Measurements from ENCODE around the gene FGF22.
"Not testable (repeated sequence)": the region's sequence is repeated elsewhere in the genome, so short reads cannot be mapped to it uniquely, and the experiment has no call there.

FGF22 gene

DNA sequence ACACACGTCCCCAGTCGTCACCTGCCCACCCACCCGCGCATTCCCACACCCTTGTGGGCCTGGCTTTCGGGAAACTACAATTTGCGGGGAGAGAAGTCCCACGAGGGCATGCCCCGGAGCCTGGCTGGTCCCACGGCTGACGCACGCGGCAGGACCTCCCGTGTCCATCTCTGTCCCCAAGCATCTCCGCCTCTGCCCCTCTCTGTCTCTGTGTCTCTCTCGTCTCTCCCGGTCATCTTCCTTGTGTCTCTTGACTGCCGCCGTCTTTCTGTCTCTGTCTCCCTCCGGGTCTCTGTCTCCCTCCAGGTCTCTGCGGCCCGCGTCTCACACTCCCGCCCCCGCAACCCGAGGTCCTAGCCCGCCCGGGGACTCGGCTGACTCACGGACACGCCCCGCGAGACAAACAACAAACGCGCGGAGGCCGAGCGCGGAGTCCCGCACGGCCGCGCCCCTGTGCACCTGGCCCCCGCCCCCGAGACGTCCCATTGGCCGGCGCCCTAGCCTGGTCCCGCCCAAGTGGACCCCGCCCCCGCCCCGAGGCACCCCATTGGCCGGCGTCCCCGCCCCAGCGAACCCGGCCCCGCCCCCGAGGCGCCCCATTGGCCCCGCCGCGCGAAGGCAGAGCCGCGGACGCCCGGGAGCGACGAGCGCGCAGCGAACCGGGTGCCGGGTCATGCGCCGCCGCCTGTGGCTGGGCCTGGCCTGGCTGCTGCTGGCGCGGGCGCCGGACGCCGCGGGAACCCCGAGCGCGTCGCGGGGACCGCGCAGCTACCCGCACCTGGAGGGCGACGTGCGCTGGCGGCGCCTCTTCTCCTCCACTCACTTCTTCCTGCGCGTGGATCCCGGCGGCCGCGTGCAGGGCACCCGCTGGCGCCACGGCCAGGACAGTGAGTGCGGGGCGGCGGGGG, at the start of gene FGF22:
TSS of gene FGF22 (plus strand) at position 627 of the 908 bp plus-strand sequence. CDS start at position 674, 47 bp downstream.
- DNase-seq (ENCODE audit: low spot score) (peak; percentile 73), FAIRE-seq (no peak)

DNA sequence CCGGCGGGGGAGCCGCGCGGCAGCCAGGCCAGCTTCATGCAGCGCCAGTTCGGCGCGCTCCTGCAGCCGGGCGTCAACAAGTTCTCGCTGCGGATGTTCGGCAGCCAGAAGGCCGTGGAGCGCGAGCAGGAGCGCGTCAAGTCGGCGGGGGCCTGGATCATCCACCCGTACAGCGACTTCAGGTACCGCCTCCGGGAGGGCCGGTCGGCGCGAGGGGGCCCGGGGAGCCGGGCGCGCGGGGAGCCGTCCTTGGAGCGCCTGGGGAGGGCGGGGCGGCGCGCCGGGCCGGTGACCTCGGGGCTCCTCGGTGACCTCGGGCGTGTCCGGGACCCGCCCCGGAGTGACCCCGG, 49.3 kb upstream of the FGF22 start:
- no peak for DNase-seq (ENCODE audit: low spot score)
- FAIRE-seq, result no peak

DNA sequence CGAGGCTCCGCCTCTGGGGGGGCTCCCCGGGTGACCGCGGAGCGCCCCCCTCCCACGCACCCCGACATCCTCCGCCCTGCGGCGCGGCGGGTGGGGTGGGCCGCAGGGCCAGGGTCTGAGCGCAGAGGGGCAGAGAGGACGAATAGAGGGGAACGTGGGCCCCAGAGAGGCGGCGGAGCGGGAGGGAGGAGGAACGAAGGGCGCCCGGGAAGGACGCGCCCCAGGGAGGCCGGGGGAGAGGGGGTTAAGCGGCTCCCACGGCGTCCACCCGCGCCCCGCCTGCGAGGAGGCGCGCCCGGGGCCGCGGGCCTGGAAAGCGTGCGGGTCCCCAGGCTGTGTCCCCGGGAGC, 49.0 kb upstream of the FGF22 start:
- FAIRE-seq, result no peak

DNA sequence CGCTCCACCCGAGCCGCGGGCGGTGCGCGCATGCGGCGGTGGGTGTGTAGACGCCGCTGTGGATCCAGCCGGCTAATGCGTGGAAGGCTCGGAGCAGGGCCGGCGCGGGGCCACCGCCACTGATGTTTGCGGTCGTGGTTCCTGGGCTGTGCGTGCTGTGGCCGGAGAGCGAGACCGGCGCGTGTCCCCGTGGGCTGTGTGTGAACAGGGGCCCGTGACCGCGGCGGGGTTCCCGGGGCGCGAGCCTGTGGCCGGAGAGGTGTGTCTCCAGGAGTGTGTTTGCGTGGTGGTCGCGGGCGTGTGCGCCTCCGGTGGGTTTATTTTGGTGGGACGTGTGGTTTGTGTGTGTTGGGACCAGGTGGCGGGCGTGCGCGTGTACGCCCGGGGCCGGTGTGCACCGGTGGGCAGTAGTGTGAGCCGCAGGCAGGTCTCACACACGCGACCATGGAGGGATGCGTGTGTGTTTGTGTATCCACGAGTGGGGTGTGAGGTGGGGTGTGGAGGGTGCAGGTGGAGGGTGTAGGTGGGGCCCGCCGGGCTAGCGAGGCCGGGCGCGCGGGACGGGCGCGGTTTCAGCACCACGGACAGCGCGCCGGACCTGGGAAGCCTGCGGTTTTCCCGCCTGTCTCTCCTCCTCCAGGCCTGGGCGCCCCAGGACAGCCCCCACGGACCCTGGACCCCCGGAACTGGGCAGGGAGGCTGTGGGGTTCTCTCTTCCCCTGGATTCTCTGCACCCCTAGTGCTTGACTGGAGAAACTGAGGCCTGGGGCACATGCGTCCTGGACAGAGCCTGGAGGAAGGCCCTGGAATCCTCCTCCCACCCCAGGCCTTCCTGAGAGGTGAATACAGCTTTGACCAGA, 48.4 kb upstream of the FGF22 start:
- no peak for FAIRE-seq
- DNase-seq (ENCODE audit: low spot score), result peak; percentile 47

More for the DNA sequence above, 49.0 kb upstream of the FGF22 start:
- DNase-seq (ENCODE audit: low spot score), result no peak

DNA sequence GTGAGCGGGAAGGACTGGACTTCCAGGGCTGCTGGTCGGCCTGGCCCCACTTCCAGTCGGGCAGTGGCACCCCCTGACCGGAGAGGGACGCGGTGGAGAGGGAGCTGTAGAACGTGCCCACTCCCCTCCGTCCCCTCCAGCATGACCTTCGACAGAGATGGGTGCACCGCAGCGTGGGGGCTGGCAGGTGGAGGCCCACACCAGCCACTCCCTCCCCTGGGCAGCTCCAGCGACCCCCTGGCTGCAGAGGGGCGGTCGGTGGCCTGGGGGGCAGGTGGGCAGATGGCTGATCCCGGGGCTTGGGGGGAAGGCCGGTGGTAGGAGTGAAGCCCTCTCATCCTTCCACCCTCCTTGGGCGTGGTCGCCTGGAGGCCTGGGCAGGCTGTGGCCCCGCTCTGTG, 47.6 kb upstream of the FGF22 start:
- DNase-seq (ENCODE audit: low spot score) (no peak), FAIRE-seq (no peak)

DNA sequence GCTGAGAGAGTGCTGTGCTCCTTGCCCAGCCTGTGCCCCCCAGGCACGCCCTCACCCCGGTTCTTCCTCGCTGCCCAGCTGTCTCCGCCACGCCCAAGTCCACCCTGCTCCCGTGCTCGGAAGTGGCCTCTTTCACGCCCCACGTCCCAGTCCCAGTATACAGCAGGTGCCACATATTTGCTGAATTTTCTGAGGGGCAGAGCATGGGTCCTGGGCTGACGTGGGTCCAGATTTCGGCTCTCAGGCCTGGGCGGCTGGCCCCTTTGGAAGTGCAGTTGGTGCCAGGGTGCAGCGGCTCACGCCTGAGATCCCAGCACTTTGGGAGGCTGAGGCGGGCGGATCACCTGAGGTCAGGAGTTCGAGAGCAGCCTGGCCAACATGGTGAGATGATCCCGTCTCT, 46.6 kb upstream of the FGF22 start:
- FAIRE-seq, result no peak

DNA sequence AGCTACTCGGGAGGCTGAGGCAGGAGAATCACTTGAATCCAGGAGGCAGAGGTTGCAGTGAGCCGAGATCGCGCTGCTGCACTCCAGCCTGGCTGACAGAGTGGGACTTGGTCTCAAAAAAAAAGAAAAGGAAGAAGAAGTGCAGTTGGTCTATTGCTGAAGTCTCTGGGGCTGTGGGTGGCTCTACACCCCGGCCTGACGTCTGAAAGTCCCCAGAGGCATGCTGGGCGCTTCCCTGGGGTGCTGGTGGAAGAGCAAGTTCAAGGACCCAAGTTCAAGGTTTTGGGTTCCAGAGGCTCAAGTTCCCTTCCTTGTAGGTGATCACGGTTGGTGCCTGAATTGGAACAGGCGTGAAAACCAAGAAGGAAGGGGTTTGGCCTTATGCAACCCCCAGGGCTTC, 46.2 kb upstream of the FGF22 start:
- no peak for FAIRE-seq
- DNase-seq (ENCODE audit: low spot score), result no peak

More for the DNA sequence above, 46.6 kb upstream of the FGF22 start:
- no peak for DNase-seq (ENCODE audit: low spot score)

DNA sequence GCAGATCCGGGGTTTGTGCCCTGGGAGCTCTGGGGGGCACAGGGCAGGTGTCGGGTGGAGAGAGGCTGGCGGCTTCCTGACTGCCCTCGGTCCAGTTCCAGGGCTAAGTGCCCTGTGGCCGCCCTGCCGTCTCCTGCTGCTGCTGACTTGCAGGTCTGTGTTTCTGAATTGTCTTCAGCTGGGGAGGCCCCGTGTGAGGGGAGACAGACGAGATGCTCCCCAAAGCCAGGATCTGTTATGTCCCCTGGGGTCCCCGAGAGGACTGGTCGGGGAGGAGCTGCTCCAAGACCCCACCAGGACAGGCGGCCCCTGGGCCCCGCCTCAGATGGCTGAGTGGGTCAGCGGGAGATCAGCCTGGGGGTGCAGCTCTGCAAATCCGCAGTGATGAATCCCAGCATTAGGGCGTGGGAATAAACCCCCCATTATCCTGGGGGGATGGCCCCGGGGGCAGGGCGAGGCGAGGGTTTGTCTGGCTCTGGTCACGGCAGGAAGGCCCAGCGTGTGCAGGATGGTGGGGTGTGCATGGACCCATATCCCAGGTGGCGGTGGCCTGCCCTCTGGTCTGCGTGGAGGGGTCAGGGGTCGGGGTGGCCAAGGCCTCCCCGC, 45.3 kb upstream of the FGF22 start:
- FAIRE-seq, result no peak
- no peak for DNase-seq (ENCODE audit: low spot score)

DNA sequence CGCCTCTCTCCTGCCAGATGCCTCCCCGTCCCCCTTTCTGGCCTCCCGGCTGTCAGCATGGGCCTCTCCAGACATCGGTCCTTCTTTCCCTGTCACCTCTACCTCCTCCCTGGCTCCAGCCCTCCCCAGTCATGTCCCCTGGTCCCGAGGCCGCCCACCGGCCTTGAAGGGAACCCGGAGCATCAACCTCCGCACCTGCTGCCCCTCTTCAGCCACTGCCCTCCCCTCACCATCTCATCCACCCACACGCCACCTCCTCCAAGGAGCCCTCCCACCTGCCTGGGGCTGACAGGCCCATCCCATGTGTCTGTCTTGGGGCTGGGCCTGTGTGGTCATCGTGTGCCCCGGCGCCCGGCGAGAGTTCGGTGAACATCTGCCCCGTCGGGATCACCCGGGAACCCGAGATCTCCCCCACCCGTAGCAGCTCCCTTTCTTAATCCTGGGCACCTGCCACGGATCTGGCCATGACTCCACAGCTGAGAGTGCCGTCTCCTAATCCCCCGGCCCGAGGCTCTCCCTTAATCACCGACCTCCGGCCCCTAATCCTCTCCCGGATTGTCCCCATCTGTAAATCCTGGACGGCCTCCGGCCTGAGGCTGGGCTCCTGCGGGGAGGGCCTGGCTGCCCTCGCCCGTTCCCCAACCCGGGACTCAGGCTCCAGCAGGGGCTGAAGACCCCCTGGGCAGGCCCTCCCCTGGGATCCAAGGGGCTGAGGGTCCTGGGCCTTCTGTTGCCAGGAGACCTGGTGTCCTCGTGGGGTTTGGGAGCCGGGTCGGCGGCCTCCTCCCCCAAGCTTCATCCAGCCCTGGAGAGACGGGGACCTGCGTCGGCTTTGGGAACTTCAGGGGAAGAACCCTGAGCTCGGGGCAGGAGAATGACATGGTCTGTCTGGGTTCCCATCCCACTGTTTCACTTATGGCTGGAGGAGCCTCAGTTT, 44.1 kb upstream of the FGF22 start:
- FAIRE-seq (no peak), DNase-seq (ENCODE audit: low spot score) (no peak)

DNA sequence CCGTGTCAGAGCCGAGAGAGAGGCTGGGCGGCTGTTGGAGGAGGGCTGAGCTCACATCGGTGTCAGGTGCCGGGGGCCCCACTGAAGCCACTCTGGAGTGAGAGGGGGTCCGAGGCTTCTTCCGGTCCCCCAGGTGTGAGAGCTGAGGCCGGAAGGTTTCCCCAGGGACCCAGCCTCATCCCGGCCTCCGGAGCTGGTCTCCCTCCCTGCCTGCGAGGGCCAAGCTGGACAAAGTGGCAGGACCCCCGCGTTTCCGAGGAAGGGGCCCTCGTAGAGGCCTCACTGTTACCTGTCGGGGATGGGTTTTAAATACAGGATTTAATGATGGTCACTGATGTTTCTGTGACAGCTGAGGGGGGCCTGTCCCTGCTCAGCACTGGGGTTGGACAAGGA, 43.4 kb upstream of the FGF22 start:
- DNase-seq (ENCODE audit: low spot score), result no peak
- FAIRE-seq, result no peak

DNA sequence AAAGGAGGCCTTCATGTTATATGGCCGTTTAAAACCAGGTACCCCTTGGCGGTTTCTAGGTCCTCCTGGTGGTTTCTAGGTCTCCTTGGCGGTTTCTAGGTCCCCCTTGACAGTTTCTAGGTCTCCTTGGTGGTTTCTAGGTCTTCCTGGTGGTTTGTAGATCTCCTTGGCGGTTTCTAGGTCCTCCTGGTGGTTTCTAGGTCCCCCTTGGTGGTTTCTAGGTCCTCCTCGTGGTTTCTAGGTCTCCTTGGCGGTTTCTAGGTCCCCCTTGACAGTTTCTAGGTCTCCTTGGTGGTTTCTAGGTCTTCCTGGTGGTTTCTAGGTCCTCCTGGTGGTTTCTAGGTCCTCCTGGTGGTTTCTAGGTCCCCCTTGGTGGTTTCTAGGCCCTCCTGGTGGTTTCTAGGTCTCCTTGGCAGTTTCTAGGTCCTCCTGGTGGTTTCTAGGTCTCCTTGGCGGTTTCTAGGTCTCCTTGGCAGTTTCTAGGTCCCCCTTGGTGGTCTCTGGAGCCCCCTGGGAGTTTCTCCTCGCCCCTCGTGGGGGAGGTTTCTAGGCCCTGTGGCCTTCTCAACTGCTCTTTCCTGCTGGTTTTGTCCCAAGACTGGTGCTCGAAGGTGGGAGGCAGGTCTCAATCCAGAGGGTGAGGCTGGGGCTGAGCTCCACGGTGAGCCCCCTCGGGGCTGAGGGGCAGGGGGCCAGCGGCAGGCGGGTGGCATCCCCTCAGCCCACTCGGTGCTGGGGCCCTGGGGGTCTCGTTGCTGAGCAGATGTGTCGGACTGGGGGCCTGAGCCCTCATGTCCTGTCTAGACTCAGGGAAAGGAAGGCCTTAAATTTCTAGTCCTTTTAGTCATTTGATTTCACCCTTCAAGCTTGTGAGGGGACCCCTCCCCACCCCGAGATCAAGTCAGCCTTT, 42.0 kb upstream of the FGF22 start:
- DNase-seq (ENCODE audit: low spot score) (no peak), FAIRE-seq (no peak)

DNA sequence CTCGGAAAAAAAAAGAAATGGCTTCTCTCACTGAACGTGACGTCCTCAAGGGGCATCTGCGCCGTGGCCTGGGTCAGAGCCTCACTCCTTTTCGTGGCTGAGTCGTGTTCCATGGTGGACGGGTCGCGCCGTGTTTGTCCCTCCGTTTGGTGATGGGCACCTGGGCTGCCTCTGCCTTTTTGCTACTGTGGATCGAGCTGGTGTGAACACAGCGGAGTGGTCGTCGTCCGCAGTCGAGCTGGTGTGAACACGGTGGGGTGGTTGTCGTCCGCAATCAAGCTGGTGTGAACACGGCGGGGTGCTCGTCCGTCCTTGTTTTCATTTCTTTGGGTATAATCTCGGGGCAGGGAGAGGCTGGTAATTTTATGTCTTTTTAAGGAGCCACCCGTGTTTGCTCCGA, 38.4 kb upstream of the FGF22 start:
- no peak for FAIRE-seq
- no peak for DNase-seq (ENCODE audit: low spot score)

DNA sequence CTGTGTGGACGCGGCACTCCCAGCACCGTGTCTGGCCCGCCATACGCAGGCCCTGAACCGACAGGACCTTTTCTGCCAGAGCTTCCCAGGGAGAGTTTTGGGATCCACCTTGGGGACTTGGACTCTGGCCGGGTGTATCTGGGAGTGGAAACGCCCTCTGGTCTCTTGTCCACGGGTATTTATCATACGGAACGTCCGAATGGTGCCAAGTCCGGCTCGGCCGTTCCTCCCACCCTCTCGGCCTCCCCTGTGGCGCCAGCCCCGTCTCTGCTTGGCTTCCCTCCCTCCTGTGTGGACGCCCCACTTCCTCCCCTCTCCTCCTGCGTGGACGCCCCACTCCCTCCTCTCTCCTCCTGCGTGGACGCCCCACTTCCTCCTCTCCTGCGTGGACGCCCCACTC, 37.9 kb upstream of the FGF22 start:
- DNase-seq (ENCODE audit: low spot score), result no peak
- FAIRE-seq, result no peak

DNA sequence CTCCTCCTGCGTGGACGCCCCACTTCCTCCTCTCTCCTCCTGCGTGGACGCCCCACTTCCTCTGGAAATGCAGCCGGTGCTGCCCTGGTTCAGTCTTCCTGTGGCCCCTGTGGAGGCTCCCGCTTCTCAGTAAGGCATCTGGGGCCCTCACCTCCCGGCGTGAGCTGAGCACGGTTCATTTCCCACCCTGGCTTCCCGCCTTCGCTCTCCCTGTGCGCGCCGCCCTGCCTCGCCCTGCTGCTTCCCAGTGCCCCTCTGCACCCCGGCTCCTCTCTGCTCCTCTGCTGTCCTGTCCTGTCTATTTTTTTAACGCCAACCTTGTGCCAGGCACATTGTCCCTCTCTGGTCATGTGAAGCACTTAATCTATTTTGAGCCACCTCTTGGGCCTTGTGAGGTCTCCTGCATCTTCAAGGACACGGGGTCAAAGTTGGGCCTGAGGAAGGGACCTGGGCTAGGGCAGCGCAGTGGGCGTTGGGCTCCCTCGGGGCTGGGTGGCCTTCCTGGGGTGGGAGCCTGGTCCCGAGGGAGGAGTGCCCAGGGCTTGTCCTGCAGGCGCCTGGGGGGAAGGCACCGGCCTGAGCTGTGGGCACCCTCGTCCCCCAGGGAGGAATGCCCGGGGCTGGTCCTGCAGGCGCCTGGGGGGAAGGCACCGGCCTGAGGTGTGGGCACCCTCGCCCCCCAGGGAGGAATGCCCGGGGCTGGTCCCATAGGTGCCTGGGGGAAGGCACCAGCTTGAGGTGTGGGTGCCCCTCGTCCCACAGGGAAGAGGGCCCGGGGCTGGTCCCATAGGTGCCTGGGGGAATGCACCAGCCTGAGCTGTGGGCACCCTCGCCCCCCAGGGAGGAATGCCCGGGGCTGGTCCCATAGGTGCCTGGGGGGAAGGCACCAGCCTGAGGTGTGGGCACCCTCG, 37.0 kb upstream of the FGF22 start:
- FAIRE-seq, result no peak
- DNase-seq (ENCODE audit: low spot score), result no peak

DNA sequence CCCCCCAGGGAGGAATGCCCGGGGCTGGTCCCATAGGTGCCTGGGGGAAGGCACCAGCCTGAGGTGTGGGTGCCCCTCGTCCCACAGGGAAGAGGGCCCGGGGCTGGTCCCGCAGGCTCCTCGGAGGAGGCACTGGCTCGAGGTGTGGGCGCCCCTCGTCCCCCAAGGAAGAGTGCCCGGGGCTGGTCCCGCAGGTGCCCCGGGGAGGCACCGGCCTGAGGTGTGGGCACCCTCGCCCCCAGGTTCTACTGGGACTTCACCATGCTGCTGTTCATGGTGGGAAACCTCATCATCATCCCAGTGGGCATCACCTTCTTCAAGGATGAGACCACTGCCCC, 36.4 kb upstream of the FGF22 start:
- DNase-seq (ENCODE audit: low spot score); FAIRE-seq: not testable (repeated sequence)

DNA sequence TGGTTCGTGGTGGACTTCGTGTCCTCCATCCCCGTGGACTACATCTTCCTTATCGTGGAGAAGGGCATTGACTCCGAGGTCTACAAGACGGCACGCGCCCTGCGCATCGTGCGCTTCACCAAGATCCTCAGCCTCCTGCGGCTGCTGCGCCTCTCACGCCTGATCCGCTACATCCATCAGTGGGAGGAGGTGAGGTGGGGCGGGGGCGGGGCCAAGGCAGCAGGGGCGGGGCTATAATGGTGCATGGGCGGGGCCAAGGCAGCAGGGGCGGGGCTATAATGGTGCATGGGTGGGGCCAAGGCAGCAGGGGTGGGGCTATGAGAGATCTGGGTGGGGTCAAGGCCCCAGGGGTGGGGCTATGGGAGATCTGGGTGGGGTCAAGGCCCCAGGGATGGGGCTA, 35.9 kb upstream of the FGF22 start:
- not testable (repeated sequence) for FAIRE-seq; DNase-seq (ENCODE audit: low spot score)

DNA sequence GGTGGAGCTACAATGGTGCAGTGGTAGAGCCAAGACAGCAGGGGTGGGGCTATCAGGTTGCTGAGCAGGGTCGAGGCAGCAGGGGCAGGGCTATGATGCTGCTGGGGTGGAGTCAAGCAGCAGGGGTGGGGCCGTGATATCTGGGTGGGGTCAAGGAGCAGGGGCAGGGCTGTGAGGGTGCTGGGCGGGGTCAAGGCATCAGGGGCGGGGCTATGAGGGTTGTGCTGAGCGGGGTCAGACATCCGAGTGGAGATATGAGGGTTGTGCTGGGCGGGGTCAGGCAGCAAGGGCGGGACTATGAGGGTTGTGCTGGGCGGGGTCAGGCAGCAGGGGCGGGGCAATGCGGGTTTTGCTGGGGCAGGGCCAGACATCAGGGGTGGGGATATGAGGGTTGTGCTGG, 35.3 kb upstream of the FGF22 start:
- no peak for FAIRE-seq

DNA sequence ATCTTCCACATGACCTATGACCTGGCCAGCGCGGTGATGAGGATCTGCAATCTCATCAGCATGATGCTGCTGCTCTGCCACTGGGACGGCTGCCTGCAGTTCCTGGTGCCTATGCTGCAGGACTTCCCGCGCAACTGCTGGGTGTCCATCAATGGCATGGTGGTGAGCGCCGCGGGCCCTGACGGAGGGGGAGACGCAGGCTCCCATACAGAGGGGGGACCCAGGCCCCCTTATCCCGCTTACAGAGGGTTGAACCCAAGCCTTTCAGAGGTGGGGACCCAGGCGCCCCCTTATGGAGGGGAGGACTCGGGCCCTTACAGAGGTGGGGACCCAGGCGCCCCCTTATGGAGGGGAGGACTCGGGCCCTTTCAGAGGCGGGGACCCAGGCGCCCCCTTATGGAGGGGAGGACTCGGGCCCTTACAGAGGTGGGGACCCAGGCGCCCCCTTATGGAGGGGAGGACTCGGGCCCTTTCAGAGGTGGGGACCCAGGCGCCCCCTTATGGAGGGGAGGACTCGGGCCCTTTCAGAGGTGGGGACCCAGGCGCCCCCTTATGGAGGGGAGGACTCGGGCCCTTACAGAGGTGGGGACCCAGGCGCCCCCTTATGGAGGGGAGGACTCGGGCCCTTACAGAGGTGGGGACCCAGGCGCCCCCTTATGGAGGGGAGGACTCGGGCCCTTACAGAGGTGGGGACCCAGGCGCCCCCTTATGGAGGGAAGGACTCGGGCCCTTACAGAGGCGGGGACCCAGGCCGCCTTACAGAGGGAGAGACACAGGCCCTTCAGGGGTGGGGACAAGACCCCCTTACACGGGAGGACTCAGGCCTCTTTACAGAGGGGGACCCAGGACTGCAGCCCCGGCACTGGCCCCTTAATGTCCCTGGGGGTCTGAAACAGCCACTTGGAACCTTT, 34.4 kb upstream of the FGF22 start:
- not testable (repeated sequence) for FAIRE-seq; DNase-seq (ENCODE audit: low spot score)

More for the DNA sequence above, 35.3 kb upstream of the FGF22 start:
- no peak for DNase-seq (ENCODE audit: low spot score)

Data from urothelium cell line (cell line).